Dermis microvascular lymphatic vessel endothelial cell (primary cell): Measurements from ENCODE around the gene MAMSTR. TPM values are rescaled to one million over a fixed set of nuclear protein-coding genes. Genes with fewer than 3 reads are reported as not detected.
A peak's percentile ranks its signal among the peaks of the same experiment; 100 is the strongest.

Source experiments
- DNase-seq, 2 donors: peaks; one replicate each; pipeline versions ENCODE4 v3.0.0 to v3.0.0-alpha.2; 2010; ENCODE audit warnings: low read depth in 2 of 2
- total RNA-seq: library from RNA; depleted of rRNA; stranded (reverse); fragments of >200 nt; gene quantifications from 2 replicates; pipeline ENCODE4 v1.2.1, GENCODE V29; 2014

Gene MAMSTR
- total RNA-seq, 1 donor from 2014 or later: under 0.01 TPM

DNA sequence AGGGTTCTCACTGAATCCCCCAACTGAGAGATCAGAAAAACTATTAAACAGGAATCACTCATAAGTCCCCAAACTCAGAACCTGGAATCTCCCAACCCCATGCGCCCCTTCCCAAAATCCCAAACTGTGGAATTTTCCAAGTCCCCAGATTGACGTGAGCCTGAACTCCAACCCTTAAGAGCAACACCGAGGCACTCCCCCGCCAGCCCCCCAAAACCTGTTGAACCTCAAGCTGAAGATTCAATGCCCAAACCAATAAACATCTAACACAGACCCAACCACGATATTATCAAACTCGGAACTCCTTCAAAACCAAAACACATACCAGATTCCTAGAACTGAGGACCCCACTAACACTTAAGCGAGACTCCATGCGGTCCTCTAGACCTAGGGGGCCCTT, 26.6 kb upstream of the MAMSTR start:
- no peak for DNase-seq

DNA sequence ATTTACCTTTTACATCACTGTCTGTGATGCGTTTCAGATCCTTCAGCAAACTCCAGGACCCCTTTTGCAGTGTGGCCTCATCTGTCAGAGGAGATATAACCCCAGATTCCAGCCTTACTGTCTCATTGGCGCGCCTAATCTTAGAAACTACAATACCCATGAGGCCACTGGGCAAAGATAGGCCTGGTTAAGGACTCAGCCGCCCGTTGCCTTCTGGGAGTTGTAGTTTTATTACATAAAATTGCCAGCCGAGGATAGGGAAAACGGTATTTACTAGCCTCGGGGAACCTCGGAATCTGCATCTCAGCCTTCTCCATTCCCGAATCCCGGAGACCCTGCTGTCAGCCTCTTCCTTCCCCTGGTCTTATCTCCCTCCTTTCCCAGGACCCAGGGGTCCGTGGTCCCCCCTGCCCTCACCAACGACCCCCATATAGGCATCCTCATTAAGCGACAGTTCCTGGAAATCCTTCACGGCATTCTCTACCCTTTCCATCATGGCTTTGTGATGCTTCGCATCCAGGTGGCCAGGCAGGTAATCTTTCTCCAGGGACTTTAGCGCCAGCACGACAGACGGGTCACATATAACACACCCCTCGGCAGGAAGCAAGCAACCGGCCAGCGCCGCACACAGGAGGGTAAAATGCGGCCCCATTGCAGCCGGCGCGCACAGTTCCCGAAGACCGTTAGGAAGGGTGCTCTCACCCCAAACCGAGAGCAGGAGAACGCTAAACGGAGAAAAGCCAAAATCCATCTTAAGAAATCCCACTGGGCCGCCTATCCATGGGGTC, 25.9 kb upstream of the MAMSTR start:
- DNase-seq: peak in 1 of 2 donors; percentile 75

DNA sequence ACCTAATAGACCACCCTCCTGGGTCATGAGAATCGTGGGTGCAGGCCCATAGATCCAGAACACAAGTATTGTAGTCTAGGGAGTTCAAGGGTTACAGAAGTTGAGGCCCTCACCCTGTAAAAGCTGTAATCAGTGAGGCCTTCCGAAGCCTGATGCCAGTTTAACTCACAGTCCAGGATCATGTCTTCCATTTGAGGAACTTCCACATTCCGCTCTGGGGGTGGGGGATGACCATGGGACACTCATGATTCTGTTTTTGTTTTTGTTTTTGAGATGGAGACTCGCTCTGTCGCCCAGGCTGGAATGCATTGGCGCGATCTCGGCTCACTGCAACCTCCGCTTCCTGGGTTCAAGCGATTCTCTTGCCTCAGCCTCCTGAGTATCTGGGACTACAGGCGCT, 22.6 kb upstream of the MAMSTR start:
- no peak for DNase-seq

DNA sequence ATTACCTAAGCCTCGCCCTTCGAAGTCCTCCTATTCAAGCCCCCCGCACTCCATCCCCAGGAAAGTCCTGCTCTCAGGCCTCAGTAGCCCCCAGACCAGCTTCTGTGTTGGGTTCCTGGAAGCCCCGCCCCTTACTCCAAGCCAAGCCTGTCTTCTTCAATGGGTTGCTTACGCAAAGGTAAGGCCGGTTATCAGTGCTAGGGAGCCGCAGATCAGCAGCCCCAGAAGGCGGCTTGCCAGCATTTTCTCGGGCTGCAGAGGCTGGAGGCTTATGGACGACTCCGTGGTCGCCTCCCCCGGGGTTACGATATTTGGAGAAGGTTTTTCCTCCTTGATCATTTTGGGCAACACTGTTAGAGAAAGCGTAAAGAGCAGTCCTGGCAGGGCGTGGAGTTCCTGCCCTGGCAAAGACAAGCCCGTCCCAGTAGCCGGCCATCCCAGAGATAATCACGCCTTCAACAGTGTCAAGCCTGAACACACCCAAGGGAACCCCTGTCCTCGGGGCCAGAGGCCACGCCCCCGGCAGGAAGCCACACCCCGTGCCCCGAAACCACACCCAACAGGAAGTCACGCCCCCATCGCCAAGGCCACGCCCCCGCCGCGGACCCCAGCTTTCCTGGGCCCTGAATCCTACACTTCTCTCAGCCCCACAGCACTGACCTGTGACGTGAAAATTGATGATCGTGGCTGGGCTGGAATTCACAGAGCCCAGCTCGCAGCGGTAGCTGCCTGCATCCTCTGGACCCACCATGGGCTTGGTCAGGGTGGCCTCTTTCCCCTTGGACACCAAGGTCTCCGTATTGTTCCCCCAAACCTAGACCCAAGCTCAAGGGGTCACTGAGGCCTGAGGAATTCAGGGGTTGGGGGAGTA, 21.8 kb upstream of the MAMSTR start:
- DNase-seq: peak in 1 of 2 donors; percentile 46

DNA sequence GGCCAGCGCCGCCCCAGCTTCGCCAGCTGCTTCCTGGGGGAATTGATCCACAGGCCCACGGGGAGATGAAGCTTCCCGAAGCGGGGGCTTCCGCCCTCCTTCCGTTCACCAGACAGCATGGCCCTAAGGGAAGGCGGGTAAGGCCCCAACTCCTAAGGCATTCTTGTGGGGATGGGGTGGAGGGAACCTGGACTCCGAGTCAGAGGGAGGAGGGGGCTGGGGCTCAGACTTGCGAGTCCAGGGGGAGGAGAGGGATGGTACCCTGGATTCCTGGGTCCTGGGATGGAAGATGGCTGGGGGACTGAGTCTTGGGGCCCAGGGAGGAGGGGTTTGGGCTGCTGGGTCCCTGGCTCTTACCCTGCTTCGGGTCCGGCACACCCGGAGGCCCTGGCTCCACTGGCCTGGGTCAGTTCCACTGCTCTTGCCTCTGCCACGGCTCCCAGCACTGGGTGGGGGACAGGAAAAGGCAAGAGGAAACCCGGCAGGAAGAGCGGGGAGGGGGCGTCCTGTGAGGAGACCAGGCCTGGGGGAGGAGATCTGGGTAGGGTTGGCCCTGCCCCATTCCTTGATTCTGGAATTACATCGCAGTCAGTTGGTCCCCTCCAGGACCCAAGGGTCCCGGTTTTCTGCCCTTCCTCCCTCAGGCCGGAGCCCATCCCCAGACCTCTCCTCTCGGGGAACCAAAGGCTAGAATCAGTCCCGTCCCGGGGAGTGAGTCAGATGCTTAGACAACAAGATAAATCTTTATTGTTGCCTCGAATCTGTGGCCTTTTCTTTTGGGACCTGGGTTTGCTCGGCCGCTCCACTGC, 20.8 kb upstream of the MAMSTR start, which contains the start of gene RASIP1:
Gene RASIP1, minus strand, starts transcription at position 447 of the 809 bp plus-strand sequence. Its CDS starts 328 bp downstream, at position 119.
- peak; percentile 47 to 63 for DNase-seq

DNA sequence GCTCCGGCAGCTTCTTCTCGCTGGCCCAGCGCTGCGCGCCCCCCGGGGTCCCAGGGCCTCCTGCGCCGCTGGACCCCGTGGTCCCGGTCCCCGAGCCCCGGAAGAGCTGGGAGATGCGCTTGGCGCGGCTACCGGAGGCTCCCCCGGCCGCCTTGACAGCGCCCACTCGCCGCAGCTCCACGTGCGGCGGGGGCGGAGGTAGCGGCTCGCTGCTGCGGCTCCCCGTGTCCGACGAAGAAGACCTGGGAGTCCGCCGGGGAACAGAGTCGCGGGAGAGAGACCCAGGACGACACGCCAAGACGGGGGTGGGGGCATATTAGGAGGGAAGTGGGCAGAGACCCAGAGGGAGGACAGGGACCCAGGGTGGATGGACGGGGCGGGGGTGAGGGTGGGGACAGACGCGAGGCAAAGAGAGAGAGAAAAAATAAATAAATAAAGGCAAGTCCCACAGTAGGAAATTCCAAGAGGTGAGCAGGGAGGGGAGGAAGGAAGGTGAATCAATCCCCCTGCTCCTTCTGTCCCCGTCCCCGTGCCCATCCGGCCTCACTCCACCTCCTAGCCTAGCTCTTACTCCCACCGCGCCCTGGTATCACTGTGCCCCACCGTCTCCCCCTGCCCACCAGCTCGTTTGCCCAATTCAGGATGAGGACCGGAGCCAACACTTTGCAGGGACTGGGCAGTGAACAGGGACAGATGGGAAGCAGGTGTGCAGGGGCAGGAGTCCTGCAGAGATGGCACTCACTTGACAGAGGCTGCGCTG, 20.1 kb upstream of the MAMSTR start:
- DNase-seq: peak in 1 of 2 donors; percentile 25

DNA sequence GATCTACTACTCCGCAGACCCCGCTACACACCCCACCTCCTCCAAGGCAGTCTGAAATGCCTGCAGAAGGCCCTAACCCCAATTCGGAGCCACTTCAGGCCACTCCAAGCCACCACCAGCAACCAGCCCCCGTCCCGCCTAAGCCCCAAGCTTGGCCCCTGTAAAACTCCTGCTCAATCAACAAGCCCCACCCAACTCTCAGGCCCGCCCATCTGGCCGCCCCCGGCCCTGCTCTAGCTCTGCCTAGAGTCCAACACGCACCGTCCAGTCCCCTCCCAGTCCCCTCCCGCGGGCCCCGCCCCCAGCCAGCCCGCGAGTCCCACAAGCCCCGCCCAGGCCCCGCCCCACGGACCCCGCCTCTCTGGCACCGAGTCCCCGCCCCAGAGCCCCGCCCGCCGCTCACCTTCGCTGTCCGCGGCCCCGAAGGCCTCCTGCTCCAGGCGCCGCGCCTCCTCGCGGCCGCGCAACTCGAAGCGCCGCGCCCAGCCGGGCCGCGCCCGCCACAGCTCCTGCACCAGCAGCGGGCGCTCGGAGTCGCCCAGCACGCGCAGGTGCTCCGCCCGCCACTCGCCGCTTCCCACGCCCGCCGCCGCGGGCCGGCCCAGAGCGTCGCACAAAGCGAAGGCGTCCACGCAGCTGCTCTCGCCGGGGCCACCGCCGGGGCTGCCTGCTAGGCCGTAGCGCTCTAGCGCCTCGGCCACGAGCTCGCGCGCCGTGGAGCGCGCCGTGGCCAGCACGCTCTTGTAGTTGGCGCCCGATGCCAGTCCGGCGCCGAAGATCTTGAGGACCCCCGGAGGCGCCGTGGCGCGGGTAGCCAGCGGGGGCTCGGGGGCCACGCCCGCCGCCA, 19.3 kb upstream of the MAMSTR start:
- DNase-seq: peak; percentile 81 to 96

DNA sequence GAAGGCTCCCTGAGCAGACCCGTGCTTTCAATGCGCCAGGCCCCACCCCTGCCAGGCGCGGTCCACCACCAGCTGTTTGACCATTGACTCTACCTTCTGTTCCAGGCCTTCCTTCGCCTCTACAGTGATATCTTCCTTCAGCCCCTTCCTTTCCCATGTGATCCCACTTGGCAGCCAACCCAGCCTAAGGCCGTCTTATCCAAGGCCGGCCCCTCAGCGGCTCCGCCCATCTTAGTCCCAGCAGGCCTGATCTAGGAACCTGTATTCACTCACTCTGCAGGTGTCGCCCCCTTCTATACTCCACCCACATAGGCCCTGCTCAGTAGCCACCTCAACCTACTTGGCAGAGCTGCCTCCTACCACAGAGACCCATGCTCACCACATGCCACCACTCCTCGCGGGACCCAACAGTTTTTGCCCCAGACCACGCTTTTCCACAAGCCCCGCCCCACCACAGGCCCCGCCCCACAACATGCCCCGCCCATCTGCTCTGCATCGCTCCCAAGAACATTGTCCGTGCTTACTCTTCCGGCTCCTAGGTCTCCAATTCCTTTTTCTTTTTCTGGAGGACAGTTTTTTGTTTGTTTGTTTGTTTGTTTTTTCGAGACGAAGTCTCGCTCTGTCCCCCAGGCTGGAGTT, 18.0 kb upstream of the MAMSTR start:
- DNase-seq: peak in 1 of 2 donors; percentile 23

DNA sequence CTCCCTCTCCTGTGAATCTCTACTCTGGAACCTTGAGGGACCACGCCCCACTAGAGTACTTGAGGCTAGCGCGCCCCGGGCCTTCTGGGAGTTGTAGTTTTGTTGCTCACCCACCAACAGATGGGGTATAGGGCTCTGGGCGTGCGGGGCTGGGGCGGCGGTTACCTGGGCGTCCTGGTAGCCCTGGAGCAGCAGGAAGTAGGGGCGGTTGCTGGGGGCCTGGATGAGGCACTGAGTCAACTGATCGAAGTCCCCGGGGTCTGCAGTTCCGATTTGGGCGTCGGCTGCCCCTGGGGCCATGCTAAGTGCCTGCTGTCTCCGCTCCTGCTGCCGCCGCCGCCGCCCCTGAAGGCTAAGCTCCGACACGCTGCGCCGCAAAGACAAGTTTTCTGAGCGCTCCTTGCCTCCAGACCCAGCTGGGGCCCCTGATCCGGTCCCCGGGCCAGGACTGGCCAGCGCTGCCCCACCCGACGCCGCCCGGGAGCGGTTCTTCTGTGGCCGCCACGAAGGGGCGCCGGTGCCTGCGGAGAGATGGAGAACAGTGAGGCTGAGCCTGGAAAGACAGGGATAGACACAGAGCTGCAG, 15.6 kb upstream of the MAMSTR start:
- no peak for DNase-seq

DNA sequence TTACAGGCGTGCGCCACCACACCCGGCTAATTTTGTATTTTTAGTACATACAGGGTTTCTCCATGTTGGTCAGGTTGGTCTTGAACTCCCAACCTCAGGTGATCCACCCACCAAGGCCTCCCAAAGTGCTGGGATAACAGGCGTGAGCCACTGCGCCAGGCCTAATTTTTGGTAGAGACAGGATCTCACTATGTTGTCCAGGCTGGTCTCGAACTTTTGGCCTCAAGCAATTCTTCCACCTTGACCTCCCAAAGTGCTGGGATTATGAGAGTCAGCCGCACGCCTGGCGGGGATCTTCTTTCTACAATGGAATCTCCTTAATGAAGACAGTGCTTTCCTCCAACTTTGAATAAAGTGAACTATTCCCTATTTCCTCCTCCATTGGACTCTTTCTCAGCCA, 15.1 kb upstream of the MAMSTR start:
- DNase-seq: no peak

DNA sequence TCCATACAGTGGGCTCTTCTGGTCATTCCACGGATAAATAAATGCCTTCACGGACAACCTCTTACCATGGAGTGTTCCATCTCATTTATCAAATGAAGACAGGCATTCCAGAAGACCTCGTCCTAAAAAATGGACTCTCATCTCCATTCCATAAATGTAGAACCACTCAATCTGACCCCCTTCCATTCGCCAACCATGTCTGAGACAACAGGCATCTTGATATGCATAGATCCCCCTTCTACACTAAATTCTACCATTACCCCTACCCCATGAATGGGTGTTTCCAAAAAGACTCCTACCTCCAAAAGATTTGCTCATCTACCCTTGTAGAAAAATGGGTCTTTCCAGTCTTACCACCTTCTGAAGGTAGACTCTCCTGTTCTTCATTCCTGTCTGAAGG, 11.9 kb upstream of the MAMSTR start:
- no peak for DNase-seq

DNA sequence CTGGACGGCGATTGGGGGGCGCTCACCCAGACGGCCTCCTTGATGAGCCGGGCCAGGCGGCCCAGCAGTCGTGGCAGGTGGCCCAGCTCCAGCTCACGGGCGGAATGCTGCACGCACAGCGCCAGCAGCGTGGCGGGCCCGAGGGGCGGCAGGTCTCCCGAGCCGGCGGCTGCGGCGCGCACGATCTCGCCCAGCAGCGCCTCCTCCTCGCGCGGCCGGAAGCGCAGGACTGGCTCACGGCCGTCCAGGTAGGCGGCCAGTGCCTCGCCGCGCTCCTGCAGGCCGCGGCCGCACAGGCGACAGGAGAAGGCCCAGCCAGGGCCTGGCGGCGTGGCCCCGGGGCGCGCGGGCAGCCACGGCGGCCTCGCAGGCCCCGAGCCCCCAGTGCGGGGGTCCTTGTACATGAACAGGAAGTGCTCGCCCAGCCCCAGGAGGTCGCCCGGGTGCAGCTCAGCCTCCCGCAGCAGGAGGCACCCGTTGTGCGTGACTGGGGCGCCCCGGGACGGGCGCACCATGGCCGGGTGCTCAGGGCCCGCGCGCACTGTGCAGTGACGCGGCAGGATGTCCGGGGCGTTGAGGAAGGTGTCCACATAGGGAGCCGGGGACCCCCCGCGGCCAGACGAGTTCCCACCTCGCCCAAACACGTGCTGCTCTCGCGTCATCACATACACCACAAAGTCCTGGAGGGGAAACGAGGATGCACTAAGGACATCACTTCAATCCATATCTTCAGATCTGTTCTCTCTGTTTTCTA, 9.6 kb upstream of the MAMSTR start:
- no peak for DNase-seq

DNA sequence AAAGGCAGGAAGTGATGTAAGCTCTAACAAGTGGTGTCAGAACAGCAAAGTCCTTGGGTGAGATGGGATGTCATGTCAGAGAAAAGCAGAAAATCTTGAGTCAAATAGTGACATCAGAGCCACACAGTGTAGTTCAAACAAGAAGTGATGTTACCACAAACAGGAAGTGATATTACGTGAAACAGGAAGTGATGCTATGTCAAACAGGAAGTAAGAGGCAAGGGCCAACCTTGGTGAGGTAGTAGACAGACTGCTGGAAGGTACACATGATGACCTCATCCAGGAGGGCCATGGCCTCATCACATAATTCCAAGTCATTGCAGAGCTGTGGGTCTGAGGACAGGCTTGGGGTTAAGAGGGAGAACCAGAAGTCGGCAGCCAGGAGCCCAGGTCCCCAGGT, 7.0 kb upstream of the MAMSTR start:
- DNase-seq: peak; percentile 49 to 56

DNA sequence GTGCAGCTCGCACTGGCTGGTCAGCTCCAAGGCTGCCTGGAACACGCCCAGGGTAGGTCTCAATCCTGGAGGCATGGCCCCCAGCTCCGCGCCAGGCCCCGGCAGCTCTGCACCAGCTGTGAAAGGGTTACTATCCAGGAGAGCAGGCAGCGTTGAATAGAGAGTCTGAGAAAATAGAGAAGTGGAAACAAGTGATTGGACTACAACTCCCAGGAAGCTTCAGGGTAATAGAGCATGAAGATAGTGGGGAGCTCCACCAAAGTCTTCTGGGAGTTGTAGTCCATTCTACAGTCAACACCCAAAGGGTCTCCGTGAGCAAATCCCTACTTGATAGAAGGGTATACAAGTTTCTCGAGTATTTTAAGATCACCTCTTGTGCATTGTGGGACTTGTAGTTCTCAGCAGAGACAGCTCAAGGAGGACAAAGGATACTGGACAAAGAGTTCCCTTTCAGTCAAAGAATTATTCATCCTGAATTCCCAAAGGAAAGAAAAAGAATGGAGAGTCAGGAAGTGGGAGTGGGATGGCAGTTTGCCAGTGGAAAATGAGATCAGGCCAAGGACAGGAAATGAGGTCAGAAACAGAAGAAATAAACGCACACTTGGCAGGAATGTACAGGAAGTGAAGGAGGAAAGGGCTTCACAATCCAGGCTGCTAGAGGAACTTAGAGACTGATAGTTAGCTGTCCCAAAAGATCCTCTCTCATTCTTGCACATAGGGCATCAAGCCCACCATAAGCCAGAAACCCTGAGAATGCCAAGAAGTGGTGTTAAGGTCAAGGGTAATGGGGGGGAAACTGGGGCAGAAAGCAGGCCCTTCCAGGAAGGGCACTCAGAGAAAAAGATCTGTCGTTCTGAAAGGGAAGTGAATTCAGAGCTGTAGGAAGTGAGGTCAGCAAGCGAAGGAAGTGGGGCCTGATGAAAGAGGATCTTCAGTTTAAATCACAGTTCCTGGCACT, 5.5 kb upstream of the MAMSTR start:
- DNase-seq: peak; percentile 74 to 97

DNA sequence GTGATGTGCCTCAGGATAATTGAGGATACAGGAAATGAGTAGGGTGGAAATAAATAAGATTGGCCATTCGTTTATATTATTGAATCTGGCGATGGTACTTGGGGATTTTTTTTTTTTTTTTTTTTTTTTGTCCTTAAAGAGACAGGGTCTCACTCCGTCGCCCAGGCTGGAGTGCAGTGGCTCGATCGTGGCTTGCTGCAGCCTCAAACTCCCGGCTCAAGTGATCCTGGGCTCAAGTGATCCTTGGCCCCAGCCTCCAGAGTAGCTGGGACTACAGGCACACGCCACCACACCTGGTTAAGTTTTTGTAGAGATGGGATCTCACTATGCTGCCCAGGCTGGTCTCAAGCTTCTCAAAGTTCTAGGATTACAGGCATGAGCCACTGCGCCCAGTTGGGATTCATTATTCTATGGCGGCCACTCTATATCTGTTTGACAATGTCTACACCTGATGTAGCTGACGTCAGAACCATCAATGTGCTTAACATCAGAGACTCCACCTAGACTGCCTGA, 2.7 kb upstream of the MAMSTR start:
- DNase-seq: no peak

DNA sequence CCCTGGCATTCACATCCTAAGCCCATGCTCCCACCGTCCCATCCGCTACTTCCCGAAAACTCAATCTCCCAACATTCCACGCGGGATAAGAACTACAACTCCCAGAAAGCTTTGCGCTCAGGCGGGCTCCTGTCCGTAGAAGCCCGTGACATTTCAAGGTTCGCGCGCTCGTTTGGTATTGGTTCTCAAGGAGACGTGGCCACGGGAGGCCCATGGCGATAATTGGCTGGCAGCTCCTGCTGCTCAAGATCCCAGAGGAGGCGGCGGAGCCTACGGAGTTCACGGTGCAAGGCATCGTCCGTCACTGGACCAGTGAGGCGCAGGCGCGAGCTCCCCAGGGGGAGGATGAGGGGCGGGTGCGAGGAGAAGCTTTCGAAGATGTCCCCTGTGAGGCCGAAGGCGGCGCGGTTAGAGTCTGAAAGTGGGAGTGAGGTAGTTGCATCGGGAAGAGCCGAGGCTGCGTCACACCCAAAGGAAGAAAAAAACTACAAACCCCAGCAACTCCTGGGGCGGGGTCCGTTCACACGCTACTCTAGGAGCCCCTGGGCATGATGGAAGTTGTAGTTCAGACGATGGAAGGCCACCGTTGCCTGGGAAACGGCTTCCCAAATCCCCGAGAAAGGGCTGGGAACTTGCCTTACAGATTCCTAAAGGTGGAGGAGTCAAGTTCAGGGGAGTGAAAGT, 1.2 kb upstream of the MAMSTR start:
- no peak for DNase-seq
